Stimulated activated naive CD8-positive, alpha-beta T cell treated with anti-CD3 and anti-CD28 coated beads, Interleukin-15, Interleukin-2, amounts not matched to agents 100 ng/mL and 50 ng/mL, for 24 hours (primary cell): ENCODE measurements around the gene TXNL1.

Experiments used
- H3K27ac Mint-ChIP-seq: one replicate; pipeline ENCODE4 v1.8.0; 2021; ENCODE audit warnings: mild to moderate bottlenecking, mixed read lengths
- H3K27me3 Mint-ChIP-seq: one replicate; pipeline ENCODE4 v1.8.0; 2021; ENCODE audit warnings: mixed read lengths
- H3K36me3 Mint-ChIP-seq: one replicate; pipeline ENCODE4 v1.8.0; 2021; ENCODE audit warnings: low read depth, mixed read lengths
- H3K4me1 Mint-ChIP-seq: one replicate; pipeline ENCODE4 v1.8.0; 2021; ENCODE audit warnings: low read depth, mixed read lengths
- H3K4me3 Mint-ChIP-seq: one replicate; pipeline ENCODE4 v1.8.0; 2021; ENCODE audit warnings: mild to moderate bottlenecking, mixed read lengths
- H3K9me3 Mint-ChIP-seq: one replicate; pipeline ENCODE4 v1.8.0; 2021; ENCODE audit warnings: mixed read lengths

The TXNL1 gene

GRCh38 chr18:56568986-56569385 lies 69.4 kb downstream of the TXNL1 start:
- H3K4me1 Mint-ChIP-seq = no peaks in the 10 kb centered on the region
- H3K36me3 Mint-ChIP-seq = no peaks in the 10 kb centered on the region
- no peak overlapping the region for H3K27ac Mint-ChIP-seq
- H3K9me3 Mint-ChIP-seq = no peaks in the 10 kb centered on the region
- no peak overlapping the region for H3K4me3 Mint-ChIP-seq
- no peaks in the 10 kb centered on the region for H3K27me3 Mint-ChIP-seq

GRCh38 chr18:56565551-56566345 lies 72.6 kb downstream of the TXNL1 start:
- no peaks in the 10 kb centered on the region for H3K27me3 Mint-ChIP-seq
- H3K9me3 Mint-ChIP-seq = no peaks in the 10 kb centered on the region
- no peaks in the 10 kb centered on the region for H3K36me3 Mint-ChIP-seq
- H3K4me3 Mint-ChIP-seq = no peak overlapping the region
- H3K27ac Mint-ChIP-seq = no peak overlapping the region
- H3K4me1 Mint-ChIP-seq = no peaks in the 10 kb centered on the region

GRCh38 chr18:56565046-56565445 lies 73.3 kb downstream of the TXNL1 start:
- no peaks in the 10 kb centered on the region for H3K4me1 Mint-ChIP-seq
- no peaks in the 10 kb centered on the region for H3K27me3 Mint-ChIP-seq
- no peaks in the 10 kb centered on the region for H3K36me3 Mint-ChIP-seq
- no peak overlapping the region for H3K27ac Mint-ChIP-seq
- no peaks in the 10 kb centered on the region for H3K9me3 Mint-ChIP-seq
- H3K4me3 Mint-ChIP-seq = no peak overlapping the region

- H3K27ac Mint-ChIP-seq = no peak overlapping the region
- no peak overlapping the region for H3K4me3 Mint-ChIP-seq
- H3K9me3 Mint-ChIP-seq = no peaks in the 10 kb centered on the region
- H3K4me1 Mint-ChIP-seq = no peaks in the 10 kb centered on the region
- H3K36me3 Mint-ChIP-seq = no peaks in the 10 kb centered on the region
- H3K27me3 Mint-ChIP-seq = no peaks in the 10 kb centered on the region
Measured at GRCh38 chr18:56563568-56563967, 74.8 kb downstream of the TXNL1 start.

- Mint-ChIP-seq H3K9me3 (no peaks in the 10 kb centered on the region), H3K36me3 (no peaks in the 10 kb centered on the region), H3K4me3 (no peak overlapping the region), H3K4me1 (no peaks in the 10 kb centered on the region), H3K27ac (no peak overlapping the region), H3K27me3 (no peaks in the 10 kb centered on the region)
Measured at GRCh38 chr18:56562479-56562878, 75.9 kb downstream of the TXNL1 start.

GRCh38 chr18:56560992-56561391 lies 77.4 kb downstream of the TXNL1 start:
- no peak overlapping the region for H3K27ac Mint-ChIP-seq
- H3K4me3 Mint-ChIP-seq = no peak overlapping the region
- H3K27me3 Mint-ChIP-seq = no peaks in the 10 kb centered on the region
- no peaks in the 10 kb centered on the region for H3K9me3 Mint-ChIP-seq
- no peaks in the 10 kb centered on the region for H3K4me1 Mint-ChIP-seq
- no peaks in the 10 kb centered on the region for H3K36me3 Mint-ChIP-seq

- Mint-ChIP-seq H3K27ac (no peak overlapping the region), H3K36me3 (no peaks in the 10 kb centered on the region), H3K27me3 (no peaks in the 10 kb centered on the region), H3K9me3 (no peaks in the 10 kb centered on the region), H3K4me3 (no peak overlapping the region), H3K4me1 (no peaks in the 10 kb centered on the region)
Measured at GRCh38 chr18:56559044-56559443, 79.3 kb downstream of the TXNL1 start.

- no peak overlapping the region for H3K27ac Mint-ChIP-seq
- no peak overlapping the region for H3K4me3 Mint-ChIP-seq
- H3K4me1 Mint-ChIP-seq = no peaks in the 10 kb centered on the region
- no peaks in the 10 kb centered on the region for H3K36me3 Mint-ChIP-seq
- no peaks in the 10 kb centered on the region for H3K27me3 Mint-ChIP-seq
- H3K9me3 Mint-ChIP-seq = no peaks in the 10 kb centered on the region
Measured at GRCh38 chr18:56556907-56557306, 81.5 kb downstream of the TXNL1 start.

- no peaks in the 10 kb centered on the region for H3K36me3 Mint-ChIP-seq
Measured at GRCh38 chr18:56550121-56550520, 88.3 kb downstream of the TXNL1 start.

More at GRCh38 chr18:56550121-56550520, 88.3 kb downstream of the TXNL1 start:
- no peaks in the 10 kb centered on the region for H3K9me3 Mint-ChIP-seq
- H3K27me3 Mint-ChIP-seq = peaks cover 6% of the 10 kb centered on the region
- no peaks in the 10 kb centered on the region for H3K4me1 Mint-ChIP-seq
- H3K27ac Mint-ChIP-seq = no peak overlapping the region
- no peak overlapping the region for H3K4me3 Mint-ChIP-seq
